GM23248 (cell line): ENCODE data around the gene FBLN2.

Experiments
- EZH2 ChIP-seq: fragments of 200-600 bp; sonication (generic); IDR thresholded peaks from 2 replicates; pipeline ENCODE4 v1.6.1; 2018; ENCODE audit warnings: antibody characterized with exemption, mild to moderate bottlenecking; ENCODE audit not compliant: insufficient read depth, poor library complexity, severe bottlenecking
- EZH2phosphoT487 ChIP-seq: fragments of 200-600 bp; sonication (generic); IDR thresholded peaks from 2 replicates; pipeline ENCODE4 v1.6.1; 2018; ENCODE audit warnings: antibody characterized with exemption, moderate library complexity, mild to moderate bottlenecking, low read depth; ENCODE audit not compliant: insufficient read depth

- no peak for TF ChIP-seq EZH2
- no peak for TF ChIP-seq EZH2phosphoT487
These were observed 23.2 kb downstream of the FBLN2 start for GRCh38 chr3:13571831-13572750.
